Thyroid gland (tissue), 4 donors: Measurements from ENCODE around the gene GABRA5. TPM values are rescaled to one million over a fixed set of nuclear protein-coding genes. Genes with fewer than 3 reads are reported as not detected.

Experiments
- DNase-seq, 2 donors: peaks; one replicate each; pipeline ENCODE4 v3.0.0-alpha.2; 2019
- H3K27ac ChIP-seq, 3 donors: fragments of 200-600 bp; sonication (generic); 1 replicate in 2 of 3; 2 replicates in 1 of 3; pipeline ENCODE4 v1.5.1; 2016 to 2019; ENCODE audit warnings: mild to moderate bottlenecking in 1 of 3, moderate library complexity in 1 of 3
- H3K27me3 ChIP-seq: fragments of 200-600 bp; sonication (generic); one replicate; pipeline ENCODE4 v1.5.1; 2019
- H3K36me3 ChIP-seq, 2 donors: fragments of 200-600 bp; sonication (generic); one replicate each; pipeline ENCODE4 v1.5.1; 2016 to 2019
- H3K4me1 ChIP-seq, 2 donors: fragments of 200-600 bp; sonication (generic); one replicate each; pipeline ENCODE4 v1.5.1; 2017 to 2019
- H3K4me3 ChIP-seq, 3 donors: fragments of 200-600 bp; sonication (generic); replicated peaks in 1 of 3; 1 replicate in 2 of 3; 2 replicates in 1 of 3; pipeline ENCODE4 v1.5.1; 2016; ENCODE audit warnings: mild to moderate bottlenecking in 1 of 3
- H3K9me3 ChIP-seq: fragments of 200-600 bp; sonication (generic); one replicate; pipeline ENCODE4 v1.5.1; 2017
- POLR2A ChIP-seq, 2 donors: fragments of 450-650 bp; IDR thresholded peaks; one replicate each; pipeline ENCODE4 v1.6.1; 2017; ENCODE audit warnings: antibody characterized with exemption in 2 of 2, mild to moderate bottlenecking in 2 of 2, moderate library complexity in 1 of 2
- WGBS, 2 donors: methylation state at CpG; one replicate each; pipeline ENCODE4 v1.1.5; 2017; 5-methylcytosine and 5-hydroxymethylcytosine counted together
- intact Hi-C: fragments of 100-400 bp; cut with DNase I; formaldehyde crosslinking; loops from one replicate; pipeline ENCODE4 v1.15.1; 2023
- total RNA-seq, 4 donors: library from RNA; depleted of rRNA; stranded (reverse); fragments of >200 nt; gene quantifications; one replicate each; pipeline ENCODE4 v1.2.3, GENCODE V29; 2016
- TF ChIP-seq, protein P1 (sequence below), 6 experiments: fragments of 200-600 bp in 3 of 6; fragments of 450-650 bp in 3 of 6; sonication (generic) in 3 of 6; IDR thresholded peaks; one replicate each; pipeline ENCODE4 v1.5.1; 2016 to 2019; ENCODE audit warnings: antibody characterized with exemption in 6 of 6, mild to moderate bottlenecking in 2 of 6, inconsistent platforms in 1 of 6, moderate library complexity in 1 of 6

The GABRA5 gene
- total RNA-seq, 4 donors from 2014 or later: 5.7 TPM; not detected in 3

DNA sequence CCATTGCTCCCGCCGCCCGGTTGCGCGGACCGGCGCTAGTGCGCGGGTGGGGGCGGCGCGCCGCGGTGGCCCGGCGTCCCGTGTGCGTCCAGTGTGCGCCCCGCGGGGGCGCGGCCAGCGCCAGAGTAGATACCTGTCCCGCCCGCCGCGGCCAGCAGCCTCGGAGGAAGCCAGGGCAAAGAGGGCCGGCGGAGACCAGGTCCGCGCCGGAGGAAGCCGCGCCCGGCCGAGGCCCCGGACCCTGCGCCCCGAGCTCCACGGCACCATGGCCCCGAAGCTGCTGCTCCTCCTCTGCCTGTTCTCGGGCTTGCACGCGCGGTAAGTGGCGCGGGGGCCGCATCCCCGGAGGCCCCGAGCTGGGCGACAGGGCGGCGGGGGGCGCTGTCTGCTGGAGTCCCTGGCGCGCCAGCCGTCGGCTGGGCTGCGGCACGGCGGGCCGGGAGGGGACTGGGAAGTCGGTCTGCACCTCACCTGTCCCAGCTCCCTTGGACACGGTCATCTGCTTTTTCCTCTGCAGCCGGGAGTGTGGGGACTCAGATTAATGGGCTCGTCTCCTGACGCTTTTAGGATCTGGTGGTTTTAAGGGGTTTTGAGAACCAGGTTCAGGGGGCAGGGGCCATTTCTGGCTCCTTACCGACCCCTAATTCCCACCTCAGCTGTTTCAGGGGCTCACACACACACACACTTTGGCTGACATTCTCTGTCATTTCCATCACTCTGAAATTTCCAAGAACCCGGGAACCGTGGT, 104.6 kb downstream of the GABRA5 start:
- no peak overlapping the region for H3K27ac ChIP-seq
- no peaks in the 10 kb centered on the region for H3K4me1 ChIP-seq
- no peaks in the 10 kb centered on the region for H3K9me3 ChIP-seq
- no peaks in the 10 kb centered on the region for H3K27me3 ChIP-seq
- no peak overlapping the region for H3K4me3 ChIP-seq
- intact Hi-C loops: no loop called here
- DNase-seq: peak; percentile 32
- 6 to 43% methylated on average over 3 to 44 of the region's 72 CpGs for WGBS, 2 donors
- TF ChIP-seq, protein P1, sequence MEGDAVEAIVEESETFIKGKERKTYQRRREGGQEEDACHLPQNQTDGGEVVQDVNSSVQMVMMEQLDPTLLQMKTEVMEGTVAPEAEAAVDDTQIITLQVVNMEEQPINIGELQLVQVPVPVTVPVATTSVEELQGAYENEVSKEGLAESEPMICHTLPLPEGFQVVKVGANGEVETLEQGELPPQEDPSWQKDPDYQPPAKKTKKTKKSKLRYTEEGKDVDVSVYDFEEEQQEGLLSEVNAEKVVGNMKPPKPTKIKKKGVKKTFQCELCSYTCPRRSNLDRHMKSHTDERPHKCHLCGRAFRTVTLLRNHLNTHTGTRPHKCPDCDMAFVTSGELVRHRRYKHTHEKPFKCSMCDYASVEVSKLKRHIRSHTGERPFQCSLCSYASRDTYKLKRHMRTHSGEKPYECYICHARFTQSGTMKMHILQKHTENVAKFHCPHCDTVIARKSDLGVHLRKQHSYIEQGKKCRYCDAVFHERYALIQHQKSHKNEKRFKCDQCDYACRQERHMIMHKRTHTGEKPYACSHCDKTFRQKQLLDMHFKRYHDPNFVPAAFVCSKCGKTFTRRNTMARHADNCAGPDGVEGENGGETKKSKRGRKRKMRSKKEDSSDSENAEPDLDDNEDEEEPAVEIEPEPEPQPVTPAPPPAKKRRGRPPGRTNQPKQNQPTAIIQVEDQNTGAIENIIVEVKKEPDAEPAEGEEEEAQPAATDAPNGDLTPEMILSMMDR (IDR thresholded peaks at IDR 0.05): no peak
- no peak for TF ChIP-seq POLR2A (IDR thresholded peaks at IDR 0.05)
- H3K36me3 ChIP-seq: no peaks in the 10 kb centered on the region

GRCh38 chr15:26972636-26973035, 105.8 kb downstream of the GABRA5 start:
- H3K9me3 ChIP-seq: no peaks in the 10 kb centered on the region
- H3K36me3 ChIP-seq: no peaks in the 10 kb centered on the region
- no peak for DNase-seq
- H3K27ac ChIP-seq: no peak overlapping the region
- 63 to 67% methylated on average over 2 of the region's 2 CpGs for WGBS, 2 donors
- no peak for TF ChIP-seq POLR2A (IDR thresholded peaks at IDR 0.05)
- TF ChIP-seq, protein P1 (IDR thresholded peaks at IDR 0.05): no peak
- H3K27me3 ChIP-seq: no peaks in the 10 kb centered on the region
- H3K4me1 ChIP-seq: no peaks in the 10 kb centered on the region
- intact Hi-C loops: no loop called here
- no peak overlapping the region for H3K4me3 ChIP-seq

GRCh38 chr15:26974120-26974780, 107.4 kb downstream of the GABRA5 start:
- H3K4me1 ChIP-seq: no peaks in the 10 kb centered on the region
- no peak for TF ChIP-seq POLR2A (IDR thresholded peaks at IDR 0.05)
- TF ChIP-seq, protein P1 (IDR thresholded peaks at IDR 0.05): peak in 4 of 6 experiments; percentile 14 to 32 (median 30)
- DNase-seq: no peak
- no peak overlapping the region for H3K27ac ChIP-seq
- no peaks in the 10 kb centered on the region for H3K9me3 ChIP-seq
- no peak overlapping the region for H3K4me3 ChIP-seq
- H3K36me3 ChIP-seq: no peaks in the 10 kb centered on the region
- intact Hi-C loops: no loop called here
- 34 to 35% methylated on average over 9 of the region's 9 CpGs for WGBS, 2 donors
- no peaks in the 10 kb centered on the region for H3K27me3 ChIP-seq

GRCh38 chr15:26981492-26981891, 114.6 kb downstream of the GABRA5 start:
- TF ChIP-seq, protein P1 (IDR thresholded peaks at IDR 0.05): no peak
- TF ChIP-seq POLR2A (IDR thresholded peaks at IDR 0.05): no peak
- 78 to 96% methylated on average over 4 of the region's 4 CpGs for WGBS, 2 donors
- DNase-seq: no peak
- Histone ChIP-seq H3K4me1 (no peaks in the 10 kb centered on the region), H3K27me3 (no peaks in the 10 kb centered on the region), H3K27ac (no peak overlapping the region), H3K36me3 (no peaks in the 10 kb centered on the region), H3K4me3 (no peak overlapping the region), H3K9me3 (no peaks in the 10 kb centered on the region)
- intact Hi-C loops: no loop called here

GRCh38 chr15:26983822-26984221, 117.0 kb downstream of the GABRA5 start:
- TF ChIP-seq POLR2A (IDR thresholded peaks at IDR 0.05): no peak
- TF ChIP-seq, protein P1 (IDR thresholded peaks at IDR 0.05): no peak
- H3K27me3 ChIP-seq: no peaks in the 10 kb centered on the region
- intact Hi-C loops: no loop called here
- no peaks in the 10 kb centered on the region for H3K9me3 ChIP-seq
- H3K27ac ChIP-seq: no peak overlapping the region
- no peak overlapping the region for H3K4me3 ChIP-seq
- no peaks in the 10 kb centered on the region for H3K4me1 ChIP-seq
- DNase-seq: no peak
- H3K36me3 ChIP-seq: no peaks in the 10 kb centered on the region
- WGBS, 2 donors: 87% methylated on average over 8 of the region's 8 CpGs
